Esophagus (tissue), 2 donors: Measurements from ENCODE around the gene ATF3. TPM values are rescaled to one million over a fixed set of nuclear protein-coding genes. Genes with fewer than 3 reads are reported as not detected.
A peak's percentile ranks its signal among the peaks of the same experiment; 100 is the strongest.

Experiments used
- H3K27ac ChIP-seq, 2 donors: one replicate each; pipeline ENCODE4 v1.5.1; 2013; ENCODE audit warnings: low read depth in 2 of 2, mild to moderate bottlenecking in 2 of 2, inconsistent platforms in 1 of 2, low read length in 1 of 2, moderate library complexity in 1 of 2
- H3K27me3 ChIP-seq, 2 donors: one replicate each; pipeline ENCODE4 v1.6.1; 2013; ENCODE audit warnings: low read length in 2 of 2, control low read depth in 1 of 2, mild to moderate bottlenecking in 1 of 2; ENCODE audit not compliant: insufficient read depth in 2 of 2, control insufficient read depth in 1 of 2
- H3K36me3 ChIP-seq, 2 donors: one replicate each; pipeline ENCODE4 v1.6.1; 2013; ENCODE audit warnings: low read length in 1 of 2; ENCODE audit not compliant: control insufficient read depth in 2 of 2, insufficient read depth in 2 of 2
- H3K4me1 ChIP-seq, 2 donors: one replicate each; pipeline ENCODE4 v1.6.1; 2013; ENCODE audit warnings: low read length in 1 of 2; ENCODE audit not compliant: control insufficient read depth in 2 of 2, insufficient read depth in 2 of 2
- H3K4me3 ChIP-seq, 2 donors: one replicate each; pipeline ENCODE4 v1.5.1; 2013; ENCODE audit warnings: low read length in 2 of 2, mild to moderate bottlenecking in 2 of 2, low read depth in 1 of 2, moderate library complexity in 1 of 2
- H3K9me3 ChIP-seq, 2 donors: one replicate each; pipeline ENCODE4 v1.6.1; 2013; ENCODE audit warnings: mild to moderate bottlenecking in 2 of 2, low read depth in 1 of 2, low read length in 1 of 2, moderate library complexity in 1 of 2; ENCODE audit not compliant: control insufficient read depth in 2 of 2, insufficient read depth in 1 of 2
- WGBS, 2 donors: extraction: QIAGEN DNeasy Blood & Tissue Kit; methylation state at CpG; one replicate each; pipeline ENCODE4 v1.1.7; 2013; 5-methylcytosine and 5-hydroxymethylcytosine counted together
- polyA plus RNA-seq, 2 donors: library from polyadenylated mRNA; stranded (reverse); fragments of 200-250 nt; gene quantifications; one replicate each; pipeline ENCODE4 v1.2.3, GENCODE V29; 2013
- donor health status: healthy with polysubstance abuse.
- donor health status: Bipolar disorder and iron deficiency.

Gene ATF3
- polyA plus RNA-seq, 2 donors: 4.7 to 9.2 TPM

DNA sequence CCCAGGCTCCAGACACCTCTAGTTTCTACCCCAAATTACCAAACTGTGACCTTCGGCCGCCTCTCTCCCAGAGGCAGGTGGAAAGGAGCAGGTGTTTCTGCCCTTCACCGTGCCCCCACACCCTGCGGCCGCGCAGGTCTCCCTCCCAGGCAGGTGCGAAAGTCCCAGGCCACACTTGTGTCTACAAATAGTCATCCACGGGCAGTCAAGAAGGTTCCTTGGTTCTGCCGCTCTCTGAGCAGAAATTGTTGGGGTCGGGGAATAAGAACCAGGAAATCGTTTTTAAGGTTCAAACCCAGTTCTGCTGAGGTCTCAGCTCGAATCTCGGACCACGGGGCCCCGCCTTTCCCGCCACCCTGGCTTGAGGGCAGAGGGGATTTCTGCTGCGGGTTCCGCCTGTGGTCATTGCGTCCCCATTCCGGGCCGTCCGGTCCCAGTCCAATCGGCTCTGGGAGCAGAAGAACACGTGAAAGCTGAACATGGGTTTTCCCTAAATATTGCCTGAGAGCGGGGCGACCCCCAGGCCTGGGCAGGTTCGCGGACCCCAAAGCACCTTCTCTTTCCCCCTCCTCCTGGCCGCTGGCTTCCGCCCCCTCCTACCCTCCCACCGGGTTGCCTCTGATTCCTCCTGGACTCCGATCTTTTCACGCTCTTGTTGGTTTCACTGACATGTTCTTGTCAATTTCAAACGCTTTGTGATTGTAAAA, 1.2 kb upstream of the ATF3 start:
- Histone ChIP-seq H3K4me3 (peak overlapping the region; percentile 62 to 72), H3K27me3 (no peaks in the 10 kb centered on the region), H3K4me1 (peaks cover 0 to 3% of the 10 kb centered on the region in 2 donors), H3K9me3 (no peaks in the 10 kb centered on the region), H3K27ac (peak overlapping the region; percentile 93 to 94), H3K36me3 (no peaks in the 10 kb centered on the region)
- WGBS, 2 donors: 0 to 1% methylated on average over 34 of the region's 34 CpGs

DNA sequence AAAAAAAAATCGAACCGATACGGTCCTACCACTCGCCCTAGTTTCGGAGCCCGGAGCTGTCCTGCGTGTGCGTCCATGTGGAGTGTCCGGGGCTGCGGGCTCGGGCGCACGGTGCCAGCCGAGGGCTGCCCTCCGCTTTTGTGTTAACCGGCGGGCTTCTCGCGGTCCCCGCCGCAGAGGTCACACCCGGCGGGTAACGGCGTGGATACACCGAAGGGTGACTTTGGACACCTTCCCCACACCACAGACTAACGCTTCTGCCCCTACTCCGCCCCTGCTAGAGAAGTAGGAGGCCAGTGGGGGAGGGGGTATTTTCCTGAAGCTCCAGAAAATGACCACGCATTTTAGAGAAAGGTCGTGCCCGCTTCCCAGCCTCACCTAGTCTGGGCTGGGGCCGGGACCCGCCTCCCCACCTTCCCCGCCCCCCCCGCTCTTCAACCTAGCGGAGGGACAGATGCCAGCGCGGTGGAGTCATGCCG, 609 bp upstream of the ATF3 start:
- Histone ChIP-seq H3K4me3 (peak overlapping the region; percentile 62 to 72), H3K27ac (peak overlapping the region; percentile 93 to 94), H3K27me3 (no peaks in the 10 kb centered on the region), H3K9me3 (no peaks in the 10 kb centered on the region), H3K36me3 (no peaks in the 10 kb centered on the region), H3K4me1 (peaks cover 0 to 3% of the 10 kb centered on the region in 2 donors)
- 1% methylated on average over 39 of the region's 39 CpGs for WGBS, 2 donors

DNA sequence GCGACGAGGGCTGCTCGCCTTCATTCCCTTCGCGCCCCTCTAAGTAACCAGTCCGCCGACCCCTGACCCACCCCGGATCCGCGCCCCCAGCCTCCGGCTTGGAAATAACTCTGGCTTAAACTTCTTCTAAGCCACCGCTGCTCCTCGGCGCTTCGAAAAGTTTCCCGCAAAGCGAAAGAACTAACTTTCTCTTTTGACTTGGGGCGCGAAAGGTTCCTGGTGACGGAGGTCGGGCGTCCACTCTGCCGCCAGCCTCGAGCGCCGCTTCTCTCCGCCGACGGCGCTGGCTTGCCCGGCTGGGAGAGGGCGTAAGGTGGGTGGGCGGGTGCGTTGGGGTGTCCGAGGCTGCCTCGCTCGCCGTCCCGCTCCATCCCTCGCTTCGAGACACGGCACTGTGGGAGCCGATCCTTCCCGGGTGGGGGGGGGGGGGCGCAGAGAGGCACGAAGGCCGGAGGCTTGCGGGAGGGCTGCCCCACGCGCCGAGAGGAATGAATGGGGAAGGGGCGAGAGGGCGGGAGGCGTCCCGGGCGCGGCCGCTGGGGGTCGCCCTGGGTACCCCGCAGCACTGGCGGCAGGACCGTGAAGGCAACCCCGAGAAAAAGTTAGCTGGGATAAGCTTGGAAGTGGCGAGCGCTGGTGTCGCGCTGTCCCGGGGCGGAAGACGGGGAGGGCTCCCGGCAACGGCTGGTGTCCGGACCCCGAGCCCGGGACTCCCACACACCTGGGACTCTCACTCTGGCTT, 569 bp downstream of the ATF3 start:
- 0 to 1% methylated on average over 73 to 74 of the region's 75 CpGs for WGBS, 2 donors
- Histone ChIP-seq H3K27ac (peak overlapping the region; percentile 93 to 94), H3K9me3 (no peaks in the 10 kb centered on the region), H3K36me3 (no peaks in the 10 kb centered on the region), H3K4me3 (peak overlapping the region; percentile 62 to 72), H3K27me3 (no peaks in the 10 kb centered on the region), H3K4me1 (peaks cover 2 to 3% of the 10 kb centered on the region in 2 donors)

DNA sequence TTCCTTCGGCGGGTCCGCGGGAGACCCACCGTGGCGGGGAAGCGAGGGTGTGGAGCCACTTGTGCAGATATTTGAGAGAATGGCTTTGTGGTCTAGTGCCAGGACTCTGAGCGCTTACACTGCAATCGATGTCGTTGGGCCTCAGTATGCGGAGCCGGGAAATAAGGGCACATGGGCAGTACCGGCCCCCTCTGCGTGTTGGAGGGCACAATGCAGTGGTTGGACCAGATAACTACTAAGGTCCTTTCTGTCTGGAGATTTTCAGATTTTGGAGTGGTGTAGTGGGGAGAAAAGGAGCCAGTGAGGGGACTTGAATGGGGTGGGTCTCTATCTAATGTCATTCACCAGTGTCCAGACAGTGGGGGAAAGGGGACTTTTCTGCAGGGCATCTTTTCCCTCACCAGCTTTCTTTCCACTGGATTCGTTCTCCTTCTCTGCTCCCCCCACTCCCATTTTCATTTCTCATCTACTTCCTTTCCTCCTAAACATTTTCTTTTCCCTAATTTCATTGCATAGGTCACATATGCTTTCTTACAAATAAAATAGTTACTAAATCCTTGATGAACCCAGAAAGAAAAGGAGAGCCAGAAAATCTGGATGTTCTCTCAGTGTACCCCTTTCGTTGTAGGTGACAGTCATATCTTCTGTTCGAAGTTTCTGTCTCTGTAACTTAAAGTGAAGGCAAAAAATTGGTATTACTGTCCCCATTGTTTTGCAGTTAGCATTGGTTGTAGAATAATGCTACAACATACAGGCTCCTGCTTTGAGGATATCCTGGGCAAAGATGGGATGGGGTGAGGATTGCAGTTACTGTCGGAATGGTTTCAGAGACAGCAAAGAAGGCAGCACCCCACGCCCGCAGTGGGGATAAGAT, 1.4 kb downstream of the ATF3 start:
- Histone ChIP-seq H3K9me3 (no peaks in the 10 kb centered on the region), H3K4me1 (peaks cover 2 to 3% of the 10 kb centered on the region in 2 donors), H3K27me3 (no peaks in the 10 kb centered on the region), H3K27ac (peak overlapping the region in 1 of 2 donors; percentile 94), H3K4me3 (peak overlapping the region; percentile 62 to 72), H3K36me3 (peaks cover 0 to under 1% of the 10 kb centered on the region in 2 donors)
- 24 to 25% methylated on average over 20 of the region's 20 CpGs for WGBS, 2 donors

DNA sequence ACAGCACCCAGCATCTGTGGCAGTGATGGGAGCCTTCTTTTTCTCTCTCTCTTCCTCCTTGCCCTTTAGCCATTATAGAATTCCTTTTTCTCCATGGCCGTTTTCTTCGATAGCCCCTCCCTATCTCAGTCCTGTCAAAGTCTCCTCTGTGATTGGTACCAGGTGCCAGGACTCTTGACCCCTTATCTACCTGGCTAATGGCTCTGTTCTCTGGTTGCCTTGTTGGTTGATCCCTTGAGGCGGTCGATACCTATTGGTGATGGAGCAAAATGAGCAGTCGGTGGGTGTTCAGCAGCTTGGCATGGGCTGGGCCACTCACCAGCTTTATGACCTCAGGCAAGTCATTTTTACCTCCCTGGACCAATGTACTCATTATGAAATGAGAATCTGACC, 2.0 kb downstream of the ATF3 start:
- H3K36me3 ChIP-seq: peaks cover 0 to 4% of the 10 kb centered on the region in 2 donors
- peaks cover 2 to 3% of the 10 kb centered on the region in 2 donors for H3K4me1 ChIP-seq
- 88 to 90% methylated on average over 5 of the region's 5 CpGs for WGBS, 2 donors
- no peak overlapping the region for H3K4me3 ChIP-seq
- no peak overlapping the region for H3K27ac ChIP-seq
- no peaks in the 10 kb centered on the region for H3K27me3 ChIP-seq
- no peaks in the 10 kb centered on the region for H3K9me3 ChIP-seq

DNA sequence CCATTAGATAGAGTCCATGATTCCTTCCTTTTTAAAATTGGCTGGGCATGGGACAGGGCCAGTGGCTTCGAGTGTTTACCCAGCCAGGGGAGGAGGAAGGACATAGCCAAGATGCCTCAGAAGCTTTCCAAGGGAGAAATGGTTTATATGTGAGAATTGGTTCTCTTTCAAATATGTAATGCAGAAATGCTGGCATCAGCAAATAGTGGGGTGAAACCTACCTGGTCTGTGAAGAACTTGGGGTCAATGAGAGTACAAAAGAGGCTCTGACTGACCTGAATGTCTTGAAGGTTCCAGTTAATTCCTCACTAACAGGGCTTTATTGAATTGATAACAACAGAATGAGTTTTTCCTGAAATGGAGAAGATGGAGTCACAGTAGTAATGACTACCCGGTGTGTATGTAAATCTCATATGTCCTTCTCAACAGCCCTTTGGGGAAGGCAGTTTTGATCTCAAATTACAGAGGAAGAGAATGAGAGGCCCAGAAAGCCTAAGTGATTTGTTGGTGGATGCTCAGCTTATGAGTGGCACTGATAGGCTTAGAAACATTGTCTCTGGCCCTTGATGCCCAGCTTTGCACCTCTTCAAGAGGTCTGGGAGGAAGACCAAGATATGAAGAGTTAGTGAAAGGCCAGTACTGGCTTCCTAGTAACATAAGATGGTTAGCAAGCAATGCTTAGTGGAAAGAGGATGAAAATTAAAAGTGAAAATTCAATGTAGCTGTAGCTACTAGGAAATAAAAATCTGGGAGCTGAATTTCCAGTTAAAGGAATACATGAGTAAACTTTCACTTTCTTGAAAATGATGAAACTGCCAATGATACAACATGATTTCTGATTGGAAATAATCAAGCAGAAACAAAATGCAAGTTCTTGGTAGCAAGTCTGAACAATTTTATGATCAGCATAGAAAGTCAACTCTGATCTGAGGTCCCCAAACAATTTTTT, 2.7 kb downstream of the ATF3 start:
- no peaks in the 10 kb centered on the region for H3K27me3 ChIP-seq
- H3K4me1 ChIP-seq: peaks cover 0 to 2% of the 10 kb centered on the region in 2 donors
- no peak overlapping the region for H3K4me3 ChIP-seq
- no peaks in the 10 kb centered on the region for H3K9me3 ChIP-seq
- 79 to 86% methylated on average over 2 of the region's 2 CpGs for WGBS, 2 donors
- no peak overlapping the region for H3K27ac ChIP-seq
- peaks cover 0 to 4% of the 10 kb centered on the region in 2 donors for H3K36me3 ChIP-seq

DNA sequence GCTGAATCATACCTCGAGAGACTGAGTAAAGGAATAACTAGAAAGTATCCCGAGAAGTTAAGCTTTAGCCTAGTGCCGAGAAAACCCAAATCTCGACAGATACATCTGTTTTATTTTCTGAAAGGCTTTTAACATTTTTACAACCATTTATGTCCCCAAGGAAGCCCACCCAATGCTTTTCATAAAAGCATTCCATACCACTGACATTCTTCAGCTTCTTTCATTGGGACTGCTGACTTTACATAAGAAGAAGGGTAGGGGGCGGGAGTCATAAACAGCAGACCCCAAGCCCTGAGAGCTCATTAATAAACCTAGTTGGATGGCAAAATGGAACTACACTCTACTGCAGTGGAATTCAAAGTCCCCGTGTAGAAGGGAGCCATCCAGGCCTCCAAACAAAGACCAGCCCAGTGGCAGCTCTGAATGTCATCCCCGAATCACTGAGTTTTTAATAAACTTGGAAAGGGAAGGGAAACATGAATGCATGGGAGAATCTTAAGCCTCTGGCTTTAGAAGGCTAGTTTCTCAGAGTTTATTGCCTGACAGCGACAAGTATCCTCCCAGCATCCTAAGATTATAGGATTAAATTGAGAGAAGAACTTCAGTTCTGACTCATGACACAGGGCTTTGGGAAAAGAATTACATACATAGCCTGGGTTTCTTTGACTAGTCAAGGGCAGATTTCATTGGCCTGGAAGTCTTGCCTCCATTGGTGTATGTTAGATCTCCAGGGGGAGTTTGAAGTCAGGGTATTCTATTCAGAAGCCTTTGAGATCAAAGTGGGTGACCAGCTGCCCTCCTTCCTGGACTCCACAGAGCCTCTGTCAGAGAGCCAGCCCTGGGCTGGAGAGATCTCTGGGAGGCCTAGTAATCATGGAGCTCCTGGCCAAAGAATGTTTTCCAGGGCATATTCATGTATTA, 3.7 kb downstream of the ATF3 start:
- Histone ChIP-seq H3K27ac (no peak overlapping the region), H3K4me3 (no peak overlapping the region), H3K36me3 (peaks cover 0 to 4% of the 10 kb centered on the region in 2 donors), H3K4me1 (peaks cover 0 to 2% of the 10 kb centered on the region in 2 donors), H3K9me3 (no peaks in the 10 kb centered on the region), H3K27me3 (no peaks in the 10 kb centered on the region)
- WGBS, 2 donors: 76 to 80% methylated on average over 8 of the region's 8 CpGs
